ENCODE data around the gene RDM1. TPM values are rescaled to one million over a fixed set of nuclear protein-coding genes. Genes with fewer than 3 reads are reported as not detected.

Gene RDM1
- total RNA-seq, 2 experiments from 2014 or later = 13.9 to 14.4 TPM

- DNase-seq = no peak
- ATAC-seq = no peak
- H3K4me3 Mint-ChIP-seq = no peak overlapping the region
- no peaks in the 10 kb centered on the region for H3K9me3 Mint-ChIP-seq (ENCODE audit: insufficient read depth)
- ChIA-PET POLR2A (interaction anchor here (1.1 kb wide), 1 partner anchor 12 kb away, joined by 3 read pairs; no protein-coding TSS in a partner anchor), CTCF (interaction anchor here (1.0 to 1.5 kb wide), 4 partner anchors 11 to 41 kb away, joined by 3 to 4 read pairs (median 4); no protein-coding TSS in a partner anchor)
- H3K27me3 Mint-ChIP-seq (ENCODE audit: low read depth) = no peaks in the 10 kb centered on the region
- H3K36me3 Mint-ChIP-seq (ENCODE audit: low read depth) = peaks cover 56% of the 10 kb centered on the region
- H3K27ac Mint-ChIP-seq = no peak overlapping the region
- H3K4me1 Mint-ChIP-seq (ENCODE audit: low read depth) = peaks cover 44% of the 10 kb centered on the region
Observed at GRCh38 chr17:35912339-35912912, 18.1 kb downstream of the RDM1 start.

DNA sequence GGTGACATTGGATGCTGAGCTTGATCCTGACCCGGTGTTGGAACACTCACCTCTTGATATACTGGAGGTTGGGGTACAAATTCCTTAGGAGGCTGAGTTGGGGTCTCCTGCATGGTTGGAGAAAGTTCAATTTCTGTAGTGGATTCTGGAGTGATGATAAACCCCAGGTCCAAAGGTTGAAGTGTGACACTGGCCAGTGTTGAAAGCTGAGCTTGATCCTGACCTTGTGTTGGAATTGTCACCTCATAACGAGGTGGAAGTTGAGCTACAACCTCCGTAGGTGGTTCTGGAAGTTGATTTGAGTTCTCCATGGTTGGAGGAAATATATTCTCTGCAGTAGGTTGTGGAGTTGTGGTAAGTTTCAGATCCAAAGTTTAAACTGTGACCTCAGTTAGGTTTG lies 21.2 kb downstream of the RDM1 start:
- H3K27ac Mint-ChIP-seq = no peak overlapping the region
- H3K9me3 Mint-ChIP-seq (ENCODE audit: insufficient read depth) = no peaks in the 10 kb centered on the region
- H3K4me1 Mint-ChIP-seq (ENCODE audit: low read depth) = peaks cover 41% of the 10 kb centered on the region
- DNase-seq (no peak), ATAC-seq (no peak)
- no peak overlapping the region for H3K4me3 Mint-ChIP-seq
- ChIA-PET POLR2A (interaction anchor here (1.0 to 1.1 kb wide), 2 partner anchors 30 to 33 kb away, joined by 3 read pairs; partner anchors contain the start of gene CCL5), CTCF (interaction anchor here (1.1 to 2.0 kb wide), 4 partner anchors 8 to 60 kb away, joined by 3 to 8 read pairs (median 5); partner anchors contain the start of gene RDM1)
- H3K36me3 Mint-ChIP-seq (ENCODE audit: low read depth) = peaks cover 56% of the 10 kb centered on the region
- no peaks in the 10 kb centered on the region for H3K27me3 Mint-ChIP-seq (ENCODE audit: low read depth)

DNA sequence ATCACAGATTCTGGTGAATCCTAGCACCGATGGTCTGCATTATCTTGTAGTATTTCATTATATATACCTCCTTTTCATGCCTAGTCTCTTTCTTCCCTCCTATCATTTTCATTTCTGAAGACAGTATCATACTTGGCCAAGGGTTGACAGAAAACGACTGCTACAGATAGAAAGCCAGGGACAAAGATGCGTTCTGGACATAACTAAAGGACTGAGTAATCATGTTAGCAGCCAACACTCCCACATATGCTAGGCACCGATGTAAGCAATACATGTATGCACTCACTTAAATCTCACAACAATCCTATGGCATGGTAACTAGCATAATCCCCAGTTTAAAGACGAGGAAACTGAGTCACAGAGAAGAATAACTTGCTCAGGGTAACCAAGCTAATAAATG lies 22.9 kb downstream of the RDM1 start:
- POLR2A ChIA-PET = interaction anchor here (1.7 kb wide), 1 partner anchor 10 kb away, joined by 5 read pairs; no protein-coding TSS in a partner anchor
- peaks cover 52% of the 10 kb centered on the region for H3K36me3 Mint-ChIP-seq (ENCODE audit: low read depth)
- CTCF ChIA-PET = interaction anchor here (0.7 to 2.1 kb wide), 7 partner anchors 8 to 68 kb away, joined by 3 to 7 read pairs (median 3); no protein-coding TSS in a partner anchor
- no peak overlapping the region for H3K27ac Mint-ChIP-seq
- DNase-seq (no peak), ATAC-seq (no peak)
- no peaks in the 10 kb centered on the region for H3K9me3 Mint-ChIP-seq (ENCODE audit: insufficient read depth)
- H3K4me3 Mint-ChIP-seq = no peak overlapping the region
- no peaks in the 10 kb centered on the region for H3K27me3 Mint-ChIP-seq (ENCODE audit: low read depth)
- H3K4me1 Mint-ChIP-seq (ENCODE audit: low read depth) = peaks cover 37% of the 10 kb centered on the region

- no peaks in the 10 kb centered on the region for H3K27me3 Mint-ChIP-seq (ENCODE audit: low read depth)
- H3K9me3 Mint-ChIP-seq (ENCODE audit: insufficient read depth) = no peaks in the 10 kb centered on the region
- peaks cover 41% of the 10 kb centered on the region for H3K4me1 Mint-ChIP-seq (ENCODE audit: low read depth)
- CTCF ChIA-PET = interaction anchor here (0.7 to 2.1 kb wide), 8 partner anchors 9 to 69 kb away, joined by 3 to 7 read pairs (median 3); partner anchors contain the start of gene CCL5
- no peak for DNase-seq
- peaks cover 54% of the 10 kb centered on the region for H3K36me3 Mint-ChIP-seq (ENCODE audit: low read depth)
- no peak overlapping the region for H3K4me3 Mint-ChIP-seq
- ATAC-seq = no peak
- no peak overlapping the region for H3K27ac Mint-ChIP-seq
- POLR2A ChIA-PET = interaction anchor here (1.3 to 1.7 kb wide), 2 partner anchors 9 to 27 kb away, joined by 3 to 5 read pairs; partner anchors contain the start of gene CCL5
Observed at GRCh38 chr17:35906926-35907637, 23.5 kb downstream of the RDM1 start.

GRCh38 chr17:35906191-35906925 lies 24.2 kb downstream of the RDM1 start:
- H3K27ac Mint-ChIP-seq = no peak overlapping the region
- peaks cover 49% of the 10 kb centered on the region for H3K36me3 Mint-ChIP-seq (ENCODE audit: low read depth)
- no peaks in the 10 kb centered on the region for H3K27me3 Mint-ChIP-seq (ENCODE audit: low read depth)
- ChIA-PET CTCF (interaction anchor here (0.7 to 2.1 kb wide), 6 partner anchors 9 to 57 kb away, joined by 3 to 7 read pairs (median 4); partner anchors contain the start of gene CCL5), POLR2A (interaction anchor here (1.3 to 1.7 kb wide), 2 partner anchors 8 to 26 kb away, joined by 3 to 5 read pairs; partner anchors contain the start of gene CCL5)
- peaks cover 46% of the 10 kb centered on the region for H3K4me1 Mint-ChIP-seq (ENCODE audit: low read depth)
- no peak for ATAC-seq
- no peak overlapping the region for H3K4me3 Mint-ChIP-seq
- H3K9me3 Mint-ChIP-seq (ENCODE audit: insufficient read depth) = no peaks in the 10 kb centered on the region
- DNase-seq = no peak

GRCh38 chr17:35903451-35903850 lies 27.1 kb downstream of the RDM1 start:
- POLR2A ChIA-PET = interaction anchor here (1.0 to 9.1 kb wide), 2 partner anchors 12 to 25 kb away, joined by 5 to 121 read pairs; partner anchors contain the start of gene CCL5
- no peak overlapping the region for H3K27ac Mint-ChIP-seq
- H3K4me3 Mint-ChIP-seq = no peak overlapping the region
- H3K36me3 Mint-ChIP-seq (ENCODE audit: low read depth) = peaks cover 37% of the 10 kb centered on the region
- no peaks in the 10 kb centered on the region for H3K27me3 Mint-ChIP-seq (ENCODE audit: low read depth)
- CTCF ChIA-PET = interaction anchor here (1.4 kb wide), 1 partner anchor 12 kb away, joined by 5 read pairs; no protein-coding TSS in a partner anchor
- peaks cover 58% of the 10 kb centered on the region for H3K4me1 Mint-ChIP-seq (ENCODE audit: low read depth)
- H3K9me3 Mint-ChIP-seq (ENCODE audit: insufficient read depth) = no peaks in the 10 kb centered on the region
- no peak for DNase-seq
- no peak for ATAC-seq

DNA sequence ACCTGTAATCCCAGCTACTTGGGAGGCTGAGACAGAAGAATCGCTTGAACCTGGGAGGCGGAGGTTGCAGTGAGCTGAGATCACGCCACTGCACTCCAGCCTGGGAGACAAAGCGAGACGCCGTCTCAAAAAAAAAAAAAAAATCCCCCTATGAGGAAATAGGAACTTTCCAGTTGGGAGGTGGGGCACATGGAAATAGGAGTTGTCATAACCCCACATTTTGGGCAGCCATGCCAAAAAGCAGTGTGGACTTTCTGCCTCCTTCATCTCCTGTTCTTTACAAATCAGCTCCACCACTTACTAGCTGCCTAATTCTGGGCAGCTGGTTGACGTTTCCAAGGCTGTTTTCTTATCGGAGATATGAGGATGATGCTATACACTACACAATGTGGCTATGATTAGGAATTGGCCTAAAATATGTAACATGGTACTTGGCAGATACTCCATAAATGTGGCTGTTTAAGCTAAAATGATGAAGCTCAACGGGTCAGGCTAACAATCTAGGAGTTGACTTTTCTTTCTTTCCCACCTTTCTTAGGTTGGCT lies 28.9 kb downstream of the RDM1 start:
- H3K27me3 Mint-ChIP-seq (ENCODE audit: low read depth) = no peaks in the 10 kb centered on the region
- no peak for ATAC-seq
- peaks cover 33% of the 10 kb centered on the region for H3K36me3 Mint-ChIP-seq (ENCODE audit: low read depth)
- H3K9me3 Mint-ChIP-seq (ENCODE audit: insufficient read depth) = no peaks in the 10 kb centered on the region
- no peak overlapping the region for H3K27ac Mint-ChIP-seq
- no peak for DNase-seq
- ChIA-PET POLR2A (interaction anchor here (1.6 to 9.1 kb wide), 3 partner anchors 9 to 23 kb away, joined by 5 to 121 read pairs (median 6); partner anchors contain the start of gene CCL5), CTCF (interaction anchor here (1.1 to 2.9 kb wide), 6 partner anchors 9 to 171 kb away, joined by 3 to 11 read pairs (median 4); partner anchors contain the start of gene CCL5)
- H3K4me3 Mint-ChIP-seq = no peak overlapping the region
- H3K4me1 Mint-ChIP-seq (ENCODE audit: low read depth) = peaks cover 60% of the 10 kb centered on the region

DNA sequence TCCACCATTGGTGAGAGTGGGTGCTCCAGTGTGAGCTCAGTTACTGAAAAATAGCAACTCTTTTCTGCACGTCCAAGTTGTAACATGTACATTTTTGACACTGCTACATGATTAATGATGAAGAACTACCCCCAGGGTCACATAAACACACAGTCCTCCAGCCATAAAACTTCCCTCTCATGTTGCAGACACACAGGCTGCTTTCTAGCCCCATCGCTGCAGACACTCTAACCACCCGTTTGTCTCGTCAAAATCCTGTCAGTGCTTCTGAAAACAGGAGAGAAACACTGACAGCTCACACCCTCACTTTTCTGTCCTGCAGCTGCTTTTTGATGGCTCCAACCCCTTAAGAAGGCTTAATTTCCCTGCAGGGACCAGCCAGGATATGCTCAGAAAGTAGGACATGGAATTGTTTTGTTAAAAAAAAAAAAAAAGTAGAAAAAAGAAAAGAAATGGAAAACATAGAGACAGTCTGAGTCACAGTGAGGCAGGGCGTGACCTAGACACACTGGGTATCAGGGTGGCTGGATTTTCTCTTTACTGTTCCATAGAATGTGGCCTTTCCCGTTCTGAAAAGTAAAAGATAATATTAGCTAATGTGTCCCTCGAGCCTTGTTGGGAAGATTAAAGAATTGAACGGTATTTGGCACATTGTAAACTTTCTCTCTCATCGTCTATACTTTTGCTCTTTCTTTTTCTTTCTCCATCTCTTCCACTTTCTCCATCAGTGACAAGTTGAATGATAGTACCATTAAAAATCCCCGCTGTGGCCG lies 29.7 kb downstream of the RDM1 start:
- ATAC-seq (peak; percentile 21), DNase-seq (no peak)
- no peaks in the 10 kb centered on the region for H3K9me3 Mint-ChIP-seq (ENCODE audit: insufficient read depth)
- H3K36me3 Mint-ChIP-seq (ENCODE audit: low read depth) = peaks cover 25% of the 10 kb centered on the region
- H3K4me1 Mint-ChIP-seq (ENCODE audit: low read depth) = peaks cover 63% of the 10 kb centered on the region
- H3K27ac Mint-ChIP-seq = peak overlapping the region; percentile 77
- H3K4me3 Mint-ChIP-seq = peak overlapping the region; percentile 43
- ChIA-PET POLR2A (interaction anchor here (0.8 to 9.1 kb wide), 7 partner anchors 9 to 92 kb away, joined by 3 to 121 read pairs (median 4); partner anchors contain the start of genes CCL5, RDM1 and TAF15), CTCF (interaction anchor here (0.6 to 2.9 kb wide), 9 partner anchors 9 to 172 kb away, joined by 3 to 11 read pairs (median 4); partner anchors contain the start of gene CCL5)
- no peaks in the 10 kb centered on the region for H3K27me3 Mint-ChIP-seq (ENCODE audit: low read depth)

DNA sequence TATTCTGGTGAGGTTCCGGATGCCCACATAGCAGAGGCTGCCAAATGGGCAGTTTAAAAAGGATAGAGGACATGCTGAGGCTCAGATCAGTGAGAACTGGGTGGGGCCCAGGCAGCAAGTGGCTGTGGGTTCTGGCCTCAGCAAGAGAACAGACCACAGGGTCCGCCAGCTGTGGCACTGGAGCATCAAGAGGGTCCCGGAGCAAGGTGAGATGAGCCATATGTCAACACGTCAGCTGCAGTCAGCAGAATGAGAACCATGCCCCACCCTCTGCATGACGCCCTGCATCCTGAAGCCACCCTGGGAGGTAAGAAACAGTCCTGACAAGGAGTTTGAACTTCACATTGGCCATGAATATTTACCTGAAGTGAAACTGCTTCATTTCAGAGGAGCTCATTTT lies 30.3 kb downstream of the RDM1 start:
- Mint-ChIP-seq H3K27me3 (ENCODE audit: low read depth) (no peaks in the 10 kb centered on the region), H3K9me3 (ENCODE audit: insufficient read depth) (no peaks in the 10 kb centered on the region), H3K27ac (peak overlapping the region; percentile 77), H3K4me1 (ENCODE audit: low read depth) (peaks cover 69% of the 10 kb centered on the region), H3K36me3 (ENCODE audit: low read depth) (peaks cover 22% of the 10 kb centered on the region), H3K4me3 (peak overlapping the region; percentile 43)
- ChIA-PET CTCF (interaction anchor here (0.6 to 2.9 kb wide), 7 partner anchors 10 to 51 kb away, joined by 3 to 11 read pairs (median 4); partner anchors contain the start of gene CCL5), POLR2A (interaction anchor here (0.8 to 9.1 kb wide), 7 partner anchors 8 to 91 kb away, joined by 3 to 121 read pairs (median 4); partner anchors contain the start of genes CCL5, RDM1 and TAF15)
- DNase-seq (peak; percentile 49), ATAC-seq (no peak)
